Left forelimb (tissue), 1 donor: ENCODE data around the gene CSF1.
"Not testable (repeated sequence)": the region's sequence is repeated elsewhere in the genome, so short reads cannot be mapped to it uniquely, and the experiment has no call there.

Source experiments
- DNase-seq: peaks from one replicate; pipeline ENCODE4 v3.0.0-alpha.2; 2018; ENCODE audit warnings: low spot score

The CSF1 gene

DNA sequence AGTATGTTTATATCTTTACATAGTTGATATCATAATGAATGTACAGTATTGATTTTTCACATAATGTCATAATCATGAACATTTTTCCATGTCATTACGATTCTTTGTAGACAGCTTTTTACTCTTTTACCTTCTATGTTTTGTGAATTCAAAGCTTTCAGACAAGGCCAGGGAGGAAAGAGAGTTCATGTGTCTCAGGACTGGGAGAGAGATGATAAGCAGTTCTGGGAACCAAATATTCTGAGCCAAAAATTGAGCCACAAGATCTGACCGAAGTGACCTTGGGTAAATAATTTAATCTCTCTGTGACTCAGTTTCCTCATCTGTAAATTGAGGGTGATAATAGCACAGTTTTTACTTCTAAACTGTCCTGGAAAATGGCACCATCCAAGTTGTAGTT is 31.8 kb downstream of the CSF1 start:
- DNase-seq, result no peak

DNA sequence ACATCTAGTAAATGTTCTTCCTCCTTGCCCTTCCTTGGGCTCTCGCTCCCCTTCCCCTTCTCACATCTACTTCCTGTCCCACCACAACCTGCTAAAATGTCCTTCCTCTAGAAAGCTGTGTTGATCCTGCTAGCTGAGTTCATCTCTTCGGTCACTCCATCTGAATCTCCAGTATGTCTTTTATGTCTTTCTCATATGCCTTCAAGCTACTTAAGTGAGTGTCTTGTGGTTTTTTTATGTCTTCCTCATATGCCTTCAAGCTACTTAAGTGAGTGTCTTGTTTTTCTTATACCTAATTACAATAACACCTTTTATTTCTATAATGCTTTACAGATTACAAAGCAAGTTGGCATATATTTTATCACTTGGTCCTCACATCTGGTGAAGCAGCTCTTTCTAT is 33.9 kb downstream of the CSF1 start:
- no peak for DNase-seq

- DNase-seq, result no peak
These were observed 35.9 kb downstream of the CSF1 start for GRCh38 chr1:109946511-109946910.

GRCh38 chr1:109947582-109948284 is 37.1 kb downstream of the CSF1 start:
- no peak for DNase-seq

GRCh38 chr1:109948285-109948630 is 37.6 kb downstream of the CSF1 start:
- DNase-seq, result no peak

DNA sequence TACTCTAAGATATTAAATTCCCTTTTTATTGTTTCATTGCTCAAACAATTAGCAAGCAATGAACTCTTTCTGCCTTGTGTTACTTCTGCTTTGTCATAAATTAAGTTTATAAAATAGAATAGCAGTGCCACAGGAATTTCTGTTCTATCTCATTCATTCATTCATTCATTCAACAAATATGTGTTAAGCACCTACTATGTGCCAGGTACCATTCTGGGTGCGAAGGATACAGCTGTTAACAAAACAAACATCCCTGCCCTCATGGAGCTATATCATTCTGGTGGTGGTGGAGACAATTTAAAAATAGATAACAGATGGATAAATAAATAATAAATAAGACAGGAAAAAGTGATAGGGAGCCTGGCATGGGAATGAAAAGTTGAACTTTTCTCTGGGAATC is 39.4 kb downstream of the CSF1 start:
- no peak for DNase-seq

- DNase-seq, result no peak
These were observed 39.9 kb downstream of the CSF1 start for GRCh38 chr1:109950509-109950908.

DNA sequence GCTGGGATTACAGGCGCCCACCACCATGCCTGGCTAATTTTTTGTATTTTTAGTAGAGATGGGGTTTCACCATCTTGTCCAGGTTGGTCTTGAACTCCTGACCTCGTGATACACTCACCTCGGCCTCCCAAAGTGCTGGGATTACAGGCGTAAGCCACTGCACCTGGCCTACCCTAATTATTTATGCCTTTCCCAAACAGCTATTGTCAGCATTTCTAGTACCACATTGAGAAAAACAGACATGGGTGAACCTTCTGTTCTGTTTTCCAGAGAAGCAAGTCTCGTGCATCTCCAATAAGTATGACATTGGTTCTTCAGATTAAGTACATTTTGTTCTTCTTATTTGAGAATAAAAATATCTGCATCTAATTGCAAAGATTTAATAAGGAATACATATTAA is 40.9 kb downstream of the CSF1 start:
- not testable (repeated sequence) for DNase-seq

DNA sequence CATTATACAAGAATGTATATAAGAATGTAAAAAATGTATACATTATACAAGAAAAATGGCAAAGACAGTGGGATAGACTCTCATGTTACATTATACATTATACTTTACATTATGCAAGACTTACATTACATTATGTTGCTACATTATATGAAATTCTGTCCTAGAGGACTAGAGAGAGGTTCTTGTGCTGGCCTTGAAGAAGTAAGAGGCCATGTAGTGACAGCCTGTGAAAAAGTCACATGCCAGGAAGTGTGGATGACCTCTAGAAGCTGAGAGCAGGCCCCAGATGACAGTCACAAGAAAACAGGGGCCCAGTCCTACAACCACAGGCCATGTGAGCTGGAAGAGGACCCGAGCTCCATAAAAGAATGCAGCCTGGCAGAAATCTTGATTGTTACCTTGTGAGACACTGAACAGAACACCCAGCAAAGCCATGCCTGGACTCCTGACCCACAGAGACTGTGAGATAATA is 43.4 kb downstream of the CSF1 start:
- DNase-seq, result no peak

DNA sequence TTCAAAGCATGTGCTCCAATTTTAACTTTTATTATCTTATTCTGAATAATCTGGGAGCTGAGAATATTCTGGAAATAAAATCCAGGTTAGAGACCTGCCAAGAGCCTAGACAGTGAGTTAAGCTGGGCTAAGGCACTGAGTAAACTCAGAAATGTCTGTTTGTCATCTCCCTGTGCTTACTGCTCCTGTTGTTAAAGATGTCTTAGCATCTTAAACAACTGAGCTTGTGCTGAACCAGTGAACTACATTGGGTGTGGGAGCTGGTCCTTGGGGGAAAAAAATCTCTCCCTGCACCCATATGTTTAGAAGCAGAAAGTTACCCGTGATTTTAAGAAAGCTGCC is 49.0 kb downstream of the CSF1 start:
- DNase-seq, result no peak

- DNase-seq, result no peak
These were observed 49.5 kb downstream of the CSF1 start for GRCh38 chr1:109959974-109960744.

GRCh38 chr1:109960745-109961094 is 50.1 kb downstream of the CSF1 start:
- no peak for DNase-seq

DNA sequence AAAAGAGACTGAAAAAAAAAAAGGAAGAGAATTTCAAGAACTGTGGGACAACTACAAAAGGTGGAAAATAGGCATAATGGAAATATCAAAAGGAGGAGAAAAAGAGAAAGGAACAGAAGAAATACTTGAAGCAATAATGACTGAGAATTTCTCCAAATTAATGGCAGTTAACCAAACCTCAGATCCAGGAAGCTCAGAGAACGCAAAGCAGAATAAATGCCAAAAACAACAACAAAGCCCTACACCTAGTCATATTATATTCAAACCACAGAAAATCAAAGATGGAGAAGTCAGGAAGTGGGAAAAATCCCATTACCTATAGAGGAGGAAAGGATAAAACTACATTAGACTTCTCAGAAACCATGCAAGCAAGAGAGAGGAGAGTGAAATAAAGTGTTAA is 53.2 kb downstream of the CSF1 start:
- DNase-seq, result no peak

DNA sequence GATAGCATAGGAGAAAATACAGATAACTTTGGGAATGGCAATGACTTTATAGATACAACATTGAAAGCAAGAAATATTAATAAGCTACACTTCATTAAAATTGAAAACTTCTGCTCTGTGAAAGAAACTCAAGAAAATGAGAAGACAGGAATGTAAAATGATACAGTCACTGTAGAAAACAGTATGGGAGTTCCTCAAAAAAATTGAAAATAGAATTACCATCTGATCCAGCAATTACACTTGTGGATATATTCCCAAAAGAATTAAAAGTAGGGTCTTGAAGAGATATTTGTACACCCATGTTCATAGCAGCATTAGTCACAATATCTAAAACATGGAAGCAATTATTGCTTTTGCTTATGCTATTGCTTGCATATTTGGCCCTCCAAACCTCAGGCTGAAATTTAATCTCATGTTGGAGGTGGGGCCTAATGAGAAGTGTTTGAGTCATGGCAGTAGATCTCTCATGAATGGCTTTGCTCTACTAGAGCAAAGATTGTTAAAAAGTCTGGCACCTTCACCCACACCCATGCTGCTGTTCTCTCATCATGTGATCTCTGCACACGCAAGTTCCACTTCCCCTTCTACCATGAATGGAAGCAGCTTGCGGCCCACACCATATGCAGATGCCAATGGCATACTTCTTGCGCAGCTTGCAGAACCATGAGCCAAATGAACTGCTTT is 58.6 kb downstream of the CSF1 start:
- DNase-seq, result no peak

DNA sequence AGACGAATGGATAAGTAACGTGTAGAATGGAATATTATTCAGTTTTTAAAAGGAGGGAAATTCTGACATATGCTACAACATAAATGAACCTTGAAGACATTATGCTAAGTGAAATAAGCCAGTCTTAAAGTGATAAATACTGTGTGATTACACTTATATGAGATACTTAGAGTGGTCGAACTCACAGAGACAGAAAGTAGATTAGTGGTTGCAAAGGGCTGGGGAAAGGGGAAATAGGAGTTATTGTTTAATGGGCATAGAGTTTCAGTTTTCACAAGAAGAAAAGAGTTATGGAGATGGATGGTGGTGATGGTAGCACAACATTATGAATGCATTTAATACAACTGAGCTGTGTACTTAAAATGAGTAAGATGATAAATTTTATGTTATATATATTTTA is 59.3 kb downstream of the CSF1 start:
- DNase-seq, result no peak

DNA sequence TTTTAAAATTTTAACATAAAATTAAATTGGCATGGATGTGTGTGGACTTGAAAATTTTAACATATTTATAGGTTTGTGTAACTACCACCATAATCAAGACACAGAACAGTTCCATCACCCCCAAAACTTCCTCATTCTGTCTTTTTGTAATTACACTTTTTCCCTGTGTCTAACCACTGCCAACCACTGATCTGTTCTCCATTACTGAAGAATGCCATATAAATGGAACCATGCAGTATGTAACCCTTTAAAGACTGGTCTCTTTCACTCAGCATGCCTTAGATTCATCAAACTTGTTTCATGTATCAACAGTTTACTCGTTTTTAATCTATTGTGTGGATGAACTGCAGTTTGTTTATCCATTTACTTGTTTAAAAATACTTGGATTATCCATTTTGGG is 60.9 kb downstream of the CSF1 start:
- no peak for DNase-seq

DNA sequence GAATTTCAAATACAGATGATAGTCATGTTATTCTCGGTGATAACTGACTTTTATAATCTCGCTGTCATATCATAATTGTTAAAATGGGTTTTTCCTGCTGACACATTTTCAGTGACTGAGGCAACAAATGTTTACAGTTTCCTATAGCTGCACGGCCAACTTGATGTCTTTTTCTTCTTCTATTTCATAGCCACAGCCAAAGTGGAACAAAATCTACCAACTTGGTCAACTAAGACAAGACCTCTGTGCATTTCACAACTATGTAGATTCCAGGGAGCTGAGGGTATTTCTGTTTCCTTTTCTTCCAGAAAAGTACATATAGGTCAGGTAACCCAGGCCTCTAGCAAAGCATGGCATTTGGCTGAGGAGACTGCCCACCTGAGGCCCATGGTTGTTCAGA is 63.5 kb downstream of the CSF1 start:
- DNase-seq, result no peak

DNA sequence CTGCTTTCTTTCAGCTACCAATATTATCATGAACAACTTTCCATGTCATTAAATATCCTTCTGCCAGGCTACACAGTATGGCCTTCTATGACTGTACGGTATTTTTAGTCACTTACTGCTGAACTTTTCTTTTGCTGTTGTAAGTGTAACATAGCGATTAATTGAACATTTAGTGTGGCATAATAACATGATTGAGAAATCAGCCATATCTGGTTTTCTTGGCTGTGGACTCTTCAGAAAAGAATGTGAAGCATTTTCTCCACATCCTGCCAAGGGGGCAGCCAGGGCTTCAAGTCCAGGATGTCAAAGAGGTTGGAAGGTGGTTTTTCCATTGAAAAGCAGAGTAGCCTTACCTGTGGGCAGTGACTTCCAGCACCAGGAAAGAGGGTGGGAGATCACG is 65.1 kb downstream of the CSF1 start:
- no peak for DNase-seq

- DNase-seq, result no peak
These were observed 66.1 kb downstream of the CSF1 start for GRCh38 chr1:109976762-109977161.

DNA sequence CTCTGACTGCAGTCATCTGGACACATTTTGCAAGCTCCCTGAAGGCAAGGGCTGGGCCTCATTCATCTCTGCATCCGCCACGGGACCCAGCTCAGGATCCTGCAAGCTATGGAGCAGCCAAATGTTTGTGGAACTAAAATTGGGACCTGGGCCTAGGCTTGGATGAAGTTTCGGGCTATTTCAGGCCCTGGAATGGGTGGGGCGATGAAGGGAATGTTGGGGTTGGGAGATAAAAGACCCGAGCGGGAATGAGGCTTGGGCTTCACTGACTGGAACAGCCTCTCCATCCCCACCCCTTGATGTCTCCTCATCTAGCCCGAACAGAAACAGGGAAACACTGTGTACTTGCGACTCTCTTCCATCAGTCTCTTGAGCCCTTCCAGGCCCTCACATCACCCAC is 66.6 kb downstream of the CSF1 start:
- DNase-seq, result no peak

- no peak for DNase-seq
These were observed 67.2 kb downstream of the CSF1 start for GRCh38 chr1:109977657-109978378.

DNA sequence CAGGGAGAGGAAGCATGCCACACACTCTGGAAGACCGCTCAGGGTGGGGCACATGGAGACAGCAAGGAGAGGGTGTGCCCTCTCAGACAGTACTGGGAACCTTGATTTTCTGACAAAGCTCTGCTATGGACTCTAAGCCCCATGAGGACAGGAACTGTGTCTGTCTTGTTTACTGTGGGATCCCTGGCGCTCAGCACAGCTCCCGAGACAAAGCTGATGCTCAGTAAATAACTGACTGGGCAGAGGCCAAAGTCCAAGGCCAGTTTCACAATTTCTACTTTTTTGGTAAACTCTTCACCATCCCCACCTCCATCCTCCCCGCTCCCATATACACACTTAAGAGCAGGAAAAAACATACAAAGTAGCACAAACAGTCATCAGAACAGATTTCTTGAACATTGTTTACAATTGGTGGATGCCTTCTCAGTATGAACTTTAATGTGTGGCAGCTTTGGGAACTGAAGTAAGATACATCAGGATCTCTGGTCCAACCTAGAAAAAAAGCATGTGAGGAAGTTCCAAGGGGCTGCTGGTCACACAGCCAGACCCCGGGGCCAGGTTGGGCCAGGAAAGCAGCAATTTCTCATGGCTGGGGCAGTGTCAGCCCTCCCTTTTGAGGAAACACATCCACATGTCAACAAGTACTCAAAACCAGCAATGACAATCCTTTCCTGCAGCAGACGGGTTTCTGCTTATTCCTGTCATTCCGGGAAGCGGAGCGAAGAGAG is 68.3 kb downstream of the CSF1 start:
- DNase-seq, result no peak
